Activated CD4-positive, alpha-beta T cell treated with anti-CD3 and anti-CD28 coated beads for 4 hours (primary cell): ENCODE results near the gene SLC35D1.
"Not testable (repeated sequence)": the region's sequence is repeated elsewhere in the genome, so short reads cannot be mapped to it uniquely, and the experiment has no call there.

ENCODE experiments used
- DNase-seq, 2 donors: peaks; one replicate each; pipeline ENCODE4 v3.0.0-alpha.2; 2020

The SLC35D1 gene

DNA sequence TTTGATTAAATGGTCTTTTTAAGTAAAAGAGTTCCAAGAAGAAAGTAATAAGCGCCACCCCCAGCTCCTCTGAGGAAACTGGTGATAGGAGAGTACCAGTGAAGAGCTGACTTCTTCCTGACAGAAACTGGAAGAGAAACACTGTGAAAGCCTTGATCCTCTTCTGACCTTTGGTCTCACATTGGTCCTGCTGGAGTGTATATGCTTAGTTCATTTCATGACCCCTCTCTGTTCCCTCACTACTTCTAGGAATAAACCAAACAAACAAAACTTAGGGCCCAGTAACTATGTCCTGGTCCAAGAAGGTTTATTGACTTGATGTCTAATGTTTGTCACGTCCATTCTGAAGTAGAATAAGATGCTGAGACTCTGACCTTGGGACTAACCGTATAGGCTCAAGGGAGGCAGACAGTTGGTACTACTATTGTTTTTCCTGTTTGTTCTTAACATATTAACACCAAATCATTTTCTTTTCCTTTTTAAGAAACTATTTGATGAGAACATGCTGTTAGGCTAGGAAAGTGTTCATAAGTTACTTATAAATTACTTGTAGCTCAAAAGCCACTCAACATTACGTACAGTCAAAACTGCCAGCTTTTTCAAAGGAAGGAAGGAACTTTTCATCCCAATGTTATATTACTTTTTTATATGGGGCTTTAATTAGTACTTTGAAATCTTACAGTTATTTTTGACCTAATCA lies 71.2 kb downstream of the SLC35D1 start:
- DNase-seq = no peak

DNA sequence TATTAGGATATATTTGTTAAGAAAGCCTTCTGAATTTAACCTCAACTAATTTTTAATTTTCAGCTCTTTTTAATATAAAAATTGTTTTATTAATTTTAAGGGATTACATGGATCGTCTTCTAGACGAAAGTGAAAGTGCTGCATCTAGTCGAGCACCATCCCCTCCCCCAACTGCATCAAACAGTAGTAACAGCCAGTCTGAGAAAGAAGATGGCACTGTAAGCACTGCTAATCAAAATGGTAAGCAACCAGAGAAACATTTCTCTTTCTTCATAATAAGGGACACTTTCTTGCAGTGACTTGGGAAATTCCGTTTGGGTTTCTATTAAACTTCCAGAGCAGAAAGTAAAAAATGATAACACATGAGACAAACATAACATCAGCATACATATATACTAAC lies 72.3 kb downstream of the SLC35D1 start:
- DNase-seq = peak; percentile 58 to 63

DNA sequence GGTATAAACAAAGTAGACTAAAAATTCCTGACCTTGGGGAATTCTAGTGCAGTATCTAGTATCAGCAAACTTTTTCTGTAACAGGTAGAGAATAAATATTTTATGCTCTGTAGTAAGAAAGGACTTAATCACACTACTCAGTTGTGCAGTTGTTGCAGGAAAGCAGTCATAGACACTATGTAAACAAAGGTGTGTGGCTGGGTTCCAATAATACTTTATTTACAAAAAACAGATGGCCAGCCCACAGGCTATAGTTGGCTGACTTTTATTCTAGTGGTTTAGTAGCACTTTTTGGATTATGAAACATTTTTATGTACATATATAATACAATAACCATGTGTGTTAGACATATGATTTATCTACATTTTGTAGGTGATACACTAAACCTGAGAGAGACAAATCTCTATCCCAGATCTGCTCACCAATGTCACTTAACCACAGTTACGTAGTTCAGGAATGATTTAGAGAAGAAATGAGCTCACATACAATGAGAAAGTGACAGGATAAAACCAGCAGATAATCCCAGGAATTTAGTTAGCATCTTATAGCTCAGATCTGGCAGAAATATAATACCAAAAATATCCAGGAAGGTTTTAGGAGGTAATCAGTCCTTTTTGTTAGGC lies 73.1 kb downstream of the SLC35D1 start:
- DNase-seq = no peak

DNA sequence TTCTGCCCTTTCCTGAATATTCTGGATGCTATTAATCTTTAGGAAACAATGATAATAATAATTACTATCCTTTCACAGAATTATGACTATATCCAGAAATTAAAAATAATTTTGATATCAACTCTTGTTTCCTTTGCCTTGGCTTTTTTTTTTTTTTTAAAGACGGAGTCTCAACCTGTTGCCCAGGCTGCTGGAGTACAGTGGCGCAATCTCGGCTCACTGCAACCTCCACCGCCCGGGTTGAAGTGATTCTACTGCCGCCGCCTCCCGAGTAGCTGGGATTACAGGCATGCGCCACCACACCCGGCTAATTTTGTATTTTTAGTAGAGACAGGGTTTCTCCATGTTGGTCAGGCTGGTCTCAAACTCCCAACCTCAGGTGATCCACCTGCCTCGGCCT lies 74.3 kb downstream of the SLC35D1 start:
- DNase-seq = not testable (repeated sequence)

DNA sequence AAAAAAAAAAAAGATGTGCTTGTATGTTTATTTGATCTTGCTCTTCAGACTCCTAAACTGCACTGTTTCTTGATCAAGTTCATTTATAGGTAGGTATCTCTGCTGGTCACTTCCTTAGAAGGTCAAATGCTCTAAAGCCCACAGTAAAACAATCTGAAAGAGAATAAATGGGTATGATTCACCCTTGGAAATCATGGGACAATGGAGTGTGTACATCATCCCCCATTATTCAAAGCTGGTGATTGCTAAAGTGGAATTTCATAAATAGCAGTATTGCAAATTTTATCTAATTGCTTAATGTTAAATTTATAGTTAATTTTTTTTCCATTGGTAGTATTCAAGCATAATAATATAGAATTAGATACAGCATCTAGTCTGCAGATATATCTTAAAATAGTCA lies 75.7 kb downstream of the SLC35D1 start:
- DNase-seq = no peak

DNA sequence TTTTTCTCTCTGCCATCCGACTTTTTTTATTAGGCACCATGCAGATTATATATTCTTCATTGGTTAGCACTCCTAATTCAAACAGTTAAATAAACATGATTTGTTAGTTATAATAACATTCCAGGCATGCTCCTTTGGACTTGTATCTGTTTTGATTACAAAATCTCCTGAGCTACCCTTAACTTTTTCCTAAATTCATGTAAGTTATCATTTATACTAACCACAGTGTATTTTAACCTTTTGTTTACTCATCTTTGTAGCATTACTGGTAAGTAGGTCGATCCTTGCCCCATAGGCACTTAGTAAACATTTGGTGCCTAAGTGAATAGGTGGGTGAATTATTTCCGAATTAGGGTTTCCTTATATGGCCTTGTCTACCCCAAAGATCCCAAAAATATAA lies 85.4 kb downstream of the SLC35D1 start:
- DNase-seq = no peak

DNA sequence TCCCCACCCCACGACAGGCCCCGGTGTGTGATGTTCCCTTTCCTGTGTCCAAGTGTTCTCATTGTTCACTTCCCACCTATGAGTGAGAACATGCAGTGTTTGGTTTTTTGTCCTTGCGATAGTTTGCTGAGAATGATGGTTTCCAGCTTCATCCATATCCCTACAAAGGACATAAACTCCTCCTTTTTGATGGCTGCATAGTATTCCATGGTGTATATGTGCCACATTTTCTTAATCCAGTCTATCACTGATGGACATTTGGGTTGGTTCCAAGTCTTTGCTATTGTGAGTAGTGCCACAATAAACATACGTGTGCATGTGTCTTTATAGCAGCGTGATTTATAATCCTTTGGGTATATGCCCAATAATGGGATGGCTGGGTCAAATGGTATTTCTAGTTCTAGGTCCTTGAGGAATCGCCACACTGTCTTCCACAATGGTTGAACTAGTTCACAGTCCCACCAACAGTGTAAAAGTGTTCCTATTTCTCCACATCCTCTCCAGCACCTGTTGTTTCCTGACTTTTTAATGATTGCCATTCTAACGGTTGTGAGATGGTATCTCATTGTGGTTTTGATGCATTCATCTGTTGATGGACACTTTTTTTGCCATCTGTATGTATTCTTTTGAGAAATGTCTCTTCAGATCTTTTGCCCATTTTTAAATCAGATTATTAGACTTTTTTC lies 87.6 kb downstream of the SLC35D1 start:
- not testable (repeated sequence) for DNase-seq

DNA sequence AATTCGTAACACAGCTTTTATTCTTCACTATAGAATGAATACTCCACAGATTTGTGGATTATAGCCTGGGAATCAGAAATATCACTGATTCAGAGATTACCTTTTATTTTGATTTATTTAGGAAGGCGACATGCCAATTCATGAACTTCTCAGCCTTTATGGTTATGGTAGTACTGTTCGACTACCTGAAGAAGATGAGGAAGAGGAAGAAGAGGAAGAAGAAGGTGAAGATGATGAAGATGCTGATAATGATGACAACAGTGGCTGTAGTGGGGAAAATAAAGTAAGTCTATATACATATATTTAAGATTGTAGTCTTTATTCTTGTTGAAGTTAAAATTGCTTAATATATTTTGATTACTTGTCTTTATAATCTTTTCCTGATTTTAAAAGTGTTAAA lies 96.0 kb downstream of the SLC35D1 start:
- DNase-seq = no peak

DNA sequence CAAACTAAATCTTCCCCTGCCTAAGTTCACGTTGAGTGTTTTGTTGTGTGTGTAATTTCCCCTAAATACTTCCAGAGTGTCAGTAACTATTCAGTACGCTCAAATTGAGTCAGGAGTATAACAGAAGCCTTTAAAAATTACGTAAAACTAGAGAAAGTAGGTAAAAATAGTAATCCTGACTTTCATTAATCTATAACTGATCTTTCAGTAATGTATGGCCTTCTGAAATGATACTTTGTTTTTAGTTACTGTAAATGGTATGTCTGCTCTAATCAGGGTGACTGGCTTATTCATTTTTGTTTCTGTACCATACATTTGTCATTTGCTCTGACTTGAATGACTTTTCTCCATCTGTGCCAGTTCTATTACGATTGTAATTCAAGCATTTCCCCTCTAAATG lies 99.7 kb downstream of the SLC35D1 start:
- no peak for DNase-seq

DNA sequence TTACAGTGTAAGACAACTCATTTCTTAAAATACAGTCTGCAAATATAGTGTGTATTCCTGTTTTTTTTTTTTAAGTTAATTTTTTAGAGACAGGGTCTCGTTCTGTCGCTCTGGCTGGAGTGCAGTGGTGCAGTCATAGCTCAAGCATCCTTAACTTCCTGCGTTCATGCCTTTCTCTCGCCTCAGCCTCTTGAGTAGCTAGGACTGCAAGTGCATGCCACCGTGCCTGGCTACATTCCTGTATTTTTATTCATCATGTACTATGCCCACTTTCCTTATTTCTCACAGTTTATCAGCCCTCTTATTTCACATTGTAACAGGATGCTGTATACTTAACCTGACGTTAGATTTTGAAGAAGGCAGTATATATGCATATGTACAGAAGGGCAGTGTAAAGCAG lies 102.4 kb downstream of the SLC35D1 start:
- DNase-seq = no peak
